H1 (cell line): ENCODE data around the gene NPTXR. TPM values are rescaled to one million over a fixed set of nuclear protein-coding genes. Genes with fewer than 3 reads are reported as not detected.

Experiments
- CTCF ChIA-PET: fragments of 300-600 bp; sonication (Branson Sonifier 250); formaldehyde crosslinking; loops from one replicate; lab custom pipeline; 2021; ENCODE audit not compliant: partially characterized antibody; lab: Charles Lee
- POLR2A ChIA-PET: fragments of 300-600 bp; sonication (Branson Sonifier 250); formaldehyde crosslinking; loops from one replicate; lab custom pipeline; 2021; ENCODE audit warnings: inconsistent platforms; ENCODE audit not compliant: partially characterized antibody; lab: Charles Lee
- DNase-seq, 2 experiments: peaks; one replicate each; pipeline versions ENCODE4 v3.0.0 to v3.0.0-alpha.2; 2010 to 2022; ENCODE audit warnings: low spot score in 2 of 2, low read depth in 1 of 2, mixed read lengths in 1 of 2
- FAIRE-seq: peaks from 2 replicates; lab custom pipeline; 2011; peaks lifted over from hg19 to GRCh38; lab: Jason Lieb, UNC
- H2AFZ ChIP-seq: 2 replicates; pipeline ENCODE4 v1.8.1; 2012; ENCODE audit warnings: low read length, inconsistent platforms
- H2AK5ac ChIP-seq: 2 replicates; pipeline ENCODE4 v1.6.1; 2013; ENCODE audit warnings: low read depth, low read length
- H2BK120ac ChIP-seq: replicated peaks from 2 replicates; pipeline ENCODE3; 2013; ENCODE audit warnings: low read depth, low read length, inconsistent platforms
- H2BK12ac ChIP-seq: 2 replicates; pipeline ENCODE4 v1.6.1; 2013; ENCODE audit warnings: low read depth, low read length
- H2BK15ac ChIP-seq: 2 replicates; pipeline ENCODE4 v1.6.1; 2013; ENCODE audit warnings: low read length
- H2BK20ac ChIP-seq: 2 replicates; pipeline ENCODE4 v1.6.1; 2013; ENCODE audit warnings: low read length
- H2BK5ac ChIP-seq: 2 replicates; pipeline ENCODE4 v1.6.1; 2013; ENCODE audit warnings: low read depth, low read length
- H3K14ac ChIP-seq: 2 replicates; pipeline ENCODE4 v1.6.1; 2013; ENCODE audit warnings: inconsistent platforms; ENCODE audit not compliant: insufficient read length
- H3K18ac ChIP-seq: 2 replicates; pipeline ENCODE4 v1.6.1; 2013; ENCODE audit warnings: low read length; ENCODE audit errors: extremely low read depth
- H3K23ac ChIP-seq: 2 replicates; pipeline ENCODE4 v1.6.1; 2013; ENCODE audit warnings: inconsistent platforms; ENCODE audit not compliant: insufficient read length
- H3K23me2 ChIP-seq: 2 replicates; pipeline ENCODE4 v1.6.1; 2013; ENCODE audit warnings: low read depth, low read length
- H3K27ac ChIP-seq: 2 replicates; pipeline ENCODE4 v1.6.1; 2011; ENCODE audit warnings: low read depth, low read length, inconsistent platforms
- H3K27me3 ChIP-seq, 4 experiments: replicated peaks in 1 of 4; 1 replicate in 1 of 4; 2 replicates in 3 of 4; pipeline versions ENCODE4 v1.6.1 to v1.8.1; 2011 to 2013; ENCODE audit warnings: low read length in 3 of 4, mild to moderate bottlenecking in 3 of 4, inconsistent platforms in 2 of 4, mixed read lengths in 2 of 4, moderate library complexity in 1 of 4; ENCODE audit not compliant: control insufficient read depth in 3 of 4, insufficient read depth in 3 of 4; ENCODE audit errors: extremely low read depth in 1 of 4
- H3K36me3 ChIP-seq, 4 experiments: 2 replicates each; pipeline versions ENCODE4 v1.6.1 to v1.8.1; 2011 to 2013; ENCODE audit warnings: mild to moderate bottlenecking in 4 of 4, low read length in 3 of 4, moderate library complexity in 2 of 4, control low read depth in 1 of 4, inconsistent platforms in 1 of 4; ENCODE audit not compliant: insufficient read depth in 4 of 4, control insufficient read depth in 2 of 4
- H3K4ac ChIP-seq: replicated peaks from 2 replicates; pipeline ENCODE3; 2013; ENCODE audit warnings: low read length, low read depth, mixed read lengths, inconsistent platforms; ENCODE audit not compliant: insufficient read length
- H3K4me1 ChIP-seq, 4 experiments: replicated peaks in 1 of 4; 1 replicate in 1 of 4; 2 replicates in 3 of 4; pipeline versions ENCODE4 v1.6.1 to v1.8.1; 2011 to 2013; ENCODE audit warnings: low read length in 3 of 4, inconsistent platforms in 2 of 4, mixed read lengths in 1 of 4; ENCODE audit not compliant: insufficient read depth in 4 of 4, control insufficient read depth in 3 of 4
- H3K4me2 ChIP-seq, 2 experiments: 2 replicates each; pipeline versions ENCODE4 v1.6.1 to v1.8.1; 2011 to 2013; ENCODE audit warnings: low read depth in 2 of 2, low read length in 2 of 2, control low read depth in 1 of 2, inconsistent platforms in 1 of 2, mild to moderate bottlenecking in 1 of 2; ENCODE audit not compliant: insufficient read depth in 1 of 2
- H3K4me3 ChIP-seq, 4 experiments: fragments of 200-600, 300-600 bp in 1 of 4; sonication (generic), shearing (Covaris generic), sonication (Bioruptor Twin) in 1 of 4; 2 replicates each; pipeline versions ENCODE4 v1.5.1 to v1.8.1; 2011 to 2016; ENCODE audit warnings: low read length in 4 of 4, low read depth in 3 of 4, control low read depth in 2 of 4, inconsistent platforms in 2 of 4, mild to moderate bottlenecking in 2 of 4, mixed read lengths in 1 of 4, moderate library complexity in 1 of 4; ENCODE audit not compliant: insufficient read depth in 2 of 4; ENCODE audit errors: extremely low read depth in 1 of 4
- H3K56ac ChIP-seq: replicated peaks from 2 replicates; pipeline ENCODE3; 2013; ENCODE audit warnings: low read depth, mild to moderate bottlenecking, mixed read lengths, low read length, inconsistent platforms; ENCODE audit not compliant: insufficient read length
- H3K79me1 ChIP-seq: 2 replicates; pipeline ENCODE4 v1.6.1; 2013; ENCODE audit warnings: low read depth, low read length, control low read depth
- H3K79me2 ChIP-seq, 2 experiments: 2 replicates each; pipeline versions ENCODE4 v1.6.1 to v1.8.1; 2012 to 2013; ENCODE audit warnings: low read length in 2 of 2, mild to moderate bottlenecking in 2 of 2, inconsistent platforms in 1 of 2; ENCODE audit not compliant: insufficient read depth in 2 of 2, control insufficient read depth in 1 of 2
- H3K9ac ChIP-seq, 4 experiments: replicated peaks in 1 of 4; 1 replicate in 1 of 4; 2 replicates in 3 of 4; pipeline versions ENCODE4 v1.6.1 to v1.8.1; 2011 to 2013; ENCODE audit warnings: low read depth in 3 of 4, low read length in 3 of 4, control low read depth in 2 of 4, mild to moderate bottlenecking in 2 of 4, moderate library complexity in 2 of 4, inconsistent platforms in 1 of 4; ENCODE audit errors: extremely low read depth in 1 of 4
- H3K9me3 ChIP-seq, 2 experiments: 2 replicates each; pipeline versions ENCODE4 v1.6.1 to v1.8.1; 2012 to 2013; ENCODE audit warnings: mild to moderate bottlenecking in 2 of 2, moderate library complexity in 2 of 2, control low read depth in 1 of 2, inconsistent platforms in 1 of 2, low read depth in 1 of 2, low read length in 1 of 2, mixed read lengths in 1 of 2; ENCODE audit not compliant: insufficient read depth in 2 of 2
- H4K20me1 ChIP-seq, 2 experiments: replicated peaks in 1 of 2; 2 replicates each; pipeline versions ENCODE3 to v1.8.1; 2011 to 2013; ENCODE audit warnings: inconsistent platforms in 2 of 2, low read length in 2 of 2, mild to moderate bottlenecking in 1 of 2; ENCODE audit not compliant: insufficient read depth in 2 of 2, control insufficient read depth in 1 of 2
- H4K5ac ChIP-seq: 2 replicates; pipeline ENCODE4 v1.6.1; 2013; ENCODE audit warnings: low read length, low read depth, mixed read lengths, inconsistent platforms; ENCODE audit not compliant: insufficient read length
- H4K8ac ChIP-seq: 2 replicates; pipeline ENCODE4 v1.8.0; 2013; ENCODE audit warnings: mild to moderate bottlenecking, moderate library complexity, low read length, inconsistent platforms; ENCODE audit not compliant: insufficient read depth; ENCODE audit errors: extremely low read depth
- H4K91ac ChIP-seq: replicated peaks from 2 replicates; pipeline ENCODE3; 2013; ENCODE audit warnings: low read length, mixed read lengths, inconsistent platforms; ENCODE audit not compliant: insufficient read length
- ASH2L ChIP-seq: fragments of 200-600, 300-600 bp; sonication (generic); IDR thresholded peaks from one replicate; pipeline ENCODE4 v1.7.1; 2017; ENCODE audit warnings: low read length
- CEBPB ChIP-seq: IDR thresholded peaks from 2 replicates; pipeline ENCODE4 v1.6.1; 2012; ENCODE audit warnings: low read depth, low read length
- KDM1A ChIP-seq: fragments of 200-600, 300-600 bp; sonication (generic); IDR thresholded peaks from 2 replicates; pipeline ENCODE4 v1.7.1; 2016; ENCODE audit warnings: mild to moderate bottlenecking, low read length, borderline replicate concordance
- KDM5A ChIP-seq: fragments of 200-600 bp; IDR thresholded peaks from 2 replicates; pipeline ENCODE4 v1.7.1; 2012; ENCODE audit warnings: mild to moderate bottlenecking, low read length, inconsistent platforms, mixed read lengths
- NANOG ChIP-seq: IDR thresholded peaks from 2 replicates; pipeline ENCODE4 v1.6.1; 2011; ENCODE audit warnings: low read length, low read depth, mild to moderate bottlenecking, inconsistent platforms; ENCODE audit not compliant: insufficient read depth, poor library complexity, severe bottlenecking
- RAD21 ChIP-seq, 2 experiments: IDR thresholded peaks in 1 of 2; conservative IDR thresholded peaks in 1 of 2; 2 replicates each; pipeline ENCODE4 v1.6.1; 2011; ENCODE audit warnings: low read depth in 2 of 2, low read length in 2 of 2, improper control_type of control experiment in 1 of 2, inconsistent platforms in 1 of 2, mild to moderate bottlenecking in 1 of 2, moderate library complexity in 1 of 2
- TEAD4 ChIP-seq: IDR thresholded peaks from 2 replicates; pipeline ENCODE4 v1.6.1; 2012; ENCODE audit warnings: low read depth, low read length, inconsistent platforms, mixed read lengths
- WGBS, 2 experiments: shearing (Covaris generic) in 1 of 2; methylation state at CpG; one replicate each; pipeline versions ENCODE4 v1.1.6 to v1.1.7; 2013 to 2015; ENCODE audit warnings: low lambda C conversion rate in 2 of 2, mixed read lengths in 2 of 2, inconsistent platforms in 1 of 2, low coverage in 1 of 2, missing lambda C conversion rate in 1 of 2; ENCODE audit not compliant: insufficient replicate concordance in 2 of 2, insufficient coverage in 1 of 2, insufficient read length in 1 of 2; ENCODE audit errors: extremely low coverage in 1 of 2, missing lambda C conversion rate in 1 of 2; 5-methylcytosine and 5-hydroxymethylcytosine counted together
- polyA plus RNA-seq, 7 experiments: library from polyadenylated mRNA; depleted of rRNA in 3 of 7; stranded (reverse) in 5 of 7; unstranded in 2 of 7; fragments of >200 nt in 5 of 7; fragments of 200-250 nt in 2 of 7; gene quantifications; 1 replicate in 5 of 7; 2 replicates in 1 of 7; 4 replicates in 1 of 7; pipeline versions ENCODE4 v1.2.1 to v1.2.3, GENCODE V29; 2011 to 2013; ENCODE audit warnings: missing spikeins in 2 of 7, mixed read lengths in 2 of 7
- total RNA-seq: library from RNA; stranded (reverse); fragmentation: NEBNext Ultra II Directional; extraction: Animal tissue kit (Norgen Biotek cat#: 25700); gene quantifications from 2 replicates; pipeline ENCODE4 v1.2.1, GENCODE V29; 2021
- TF ChIP-seq, protein P1 (sequence below), 3 experiments: IDR thresholded peaks; 1 replicate in 2 of 3; 2 replicates in 1 of 3; pipeline versions ENCODE4 v1.5.1 to v1.6.1; 2011; ENCODE audit warnings: low read length in 3 of 3, mild to moderate bottlenecking in 3 of 3, inconsistent platforms in 2 of 3, low read depth in 1 of 3, moderate library complexity in 1 of 3; ENCODE audit not compliant: insufficient read depth in 1 of 3; ENCODE audit errors: control extremely low read depth in 1 of 3

The NPTXR gene
- total and polyA plus RNA-seq, 2 of the 8 experiments (the other 6 are each of a cell fraction or from before 2014, with no cell fraction given), result 3.7 to 6.4 TPM

DNA sequence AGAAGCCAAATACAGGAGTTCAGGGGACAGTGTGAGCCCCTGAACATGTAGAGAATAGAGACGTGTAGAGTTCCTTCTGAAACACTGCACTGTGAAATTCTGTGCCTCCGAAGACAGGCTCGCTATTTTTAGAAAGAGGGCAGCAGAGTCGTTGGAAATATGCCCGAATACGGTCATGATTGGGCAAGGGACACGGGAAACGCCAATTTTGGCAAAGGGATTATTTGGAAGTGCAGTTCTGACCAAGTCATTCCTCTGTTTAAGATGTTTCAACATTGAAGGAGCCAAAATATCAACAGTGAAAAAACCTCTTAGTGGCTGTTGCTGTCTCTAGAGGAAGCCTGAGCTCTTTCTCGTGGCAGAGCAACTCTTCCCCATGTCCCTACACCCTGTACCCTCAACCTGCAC is 37.6 kb upstream of the NPTXR start:
- Histone ChIP-seq H3K4ac (no peak overlapping the region), H4K5ac (no peak overlapping the region), H3K23ac (no peak overlapping the region), H3K23me2 (no peaks in the 10 kb centered on the region), H3K36me3 (no peaks in the 10 kb centered on the region), H3K79me2 (no peaks in the 10 kb centered on the region), H3K27ac (no peak overlapping the region), H3K9me3 (no peaks in the 10 kb centered on the region), H3K9ac (0 out of 7 replicates have a peak overlapping the region, but pooled peaks of 1 of the 4 experiments have one; percentile 13), H3K4me2 (no peak overlapping the region), H4K20me1 (no peaks in the 10 kb centered on the region), H2BK20ac (no peak overlapping the region), H2AFZ (no peak overlapping the region; the same call in 1 of the 2 replicates), H2BK15ac (no peak overlapping the region), H4K91ac (no peak overlapping the region), H3K27me3 (no peaks in the 10 kb centered on the region), H2AK5ac (no peak overlapping the region), H2BK5ac (no peak overlapping the region), H4K8ac (no peak overlapping the region), H3K18ac (no peak overlapping the region), H3K4me1 (no peaks in the 10 kb centered on the region), H3K56ac (no peak overlapping the region), H3K4me3 (no peak overlapping the region), H3K14ac (no peak overlapping the region), H2BK12ac (no peak overlapping the region), H2BK120ac (no peak overlapping the region), H3K79me1 (no peaks in the 10 kb centered on the region)
- 88% methylated on average over 9 of the region's 9 CpGs; no CpG with 5 or more reads in 1 of the 2 experiments for WGBS, 2 experiments
- POLR2A ChIA-PET, result no interaction called here
- TF ChIP-seq KDM5A, result no peak
- no peak for TF ChIP-seq CEBPB
- no peak for TF ChIP-seq TEAD4
- TF ChIP-seq NANOG, result no peak
- no peak for TF ChIP-seq RAD21 (IDR thresholded peaks at IDR 0.05 in 1 of 2, conservative IDR thresholded peaks at IDR 0.05 in 1 of 2; ENCODE audit: low read depth in 2 of 2, low read length in 2 of 2)
- TF ChIP-seq, protein P1, sequence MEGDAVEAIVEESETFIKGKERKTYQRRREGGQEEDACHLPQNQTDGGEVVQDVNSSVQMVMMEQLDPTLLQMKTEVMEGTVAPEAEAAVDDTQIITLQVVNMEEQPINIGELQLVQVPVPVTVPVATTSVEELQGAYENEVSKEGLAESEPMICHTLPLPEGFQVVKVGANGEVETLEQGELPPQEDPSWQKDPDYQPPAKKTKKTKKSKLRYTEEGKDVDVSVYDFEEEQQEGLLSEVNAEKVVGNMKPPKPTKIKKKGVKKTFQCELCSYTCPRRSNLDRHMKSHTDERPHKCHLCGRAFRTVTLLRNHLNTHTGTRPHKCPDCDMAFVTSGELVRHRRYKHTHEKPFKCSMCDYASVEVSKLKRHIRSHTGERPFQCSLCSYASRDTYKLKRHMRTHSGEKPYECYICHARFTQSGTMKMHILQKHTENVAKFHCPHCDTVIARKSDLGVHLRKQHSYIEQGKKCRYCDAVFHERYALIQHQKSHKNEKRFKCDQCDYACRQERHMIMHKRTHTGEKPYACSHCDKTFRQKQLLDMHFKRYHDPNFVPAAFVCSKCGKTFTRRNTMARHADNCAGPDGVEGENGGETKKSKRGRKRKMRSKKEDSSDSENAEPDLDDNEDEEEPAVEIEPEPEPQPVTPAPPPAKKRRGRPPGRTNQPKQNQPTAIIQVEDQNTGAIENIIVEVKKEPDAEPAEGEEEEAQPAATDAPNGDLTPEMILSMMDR (IDR thresholded peaks at IDR 0.05; ENCODE audit: control extremely low read depth in 1 of 3, insufficient read depth in 1 of 3, low read depth in 1 of 3, low read length in 3 of 3), result no peak
- TF ChIP-seq KDM1A, result no peak
- no peak for TF ChIP-seq ASH2L
- DNase-seq (no peak), FAIRE-seq (no peak)
- CTCF ChIA-PET, result interaction anchor here (0.7 to 4.2 kb wide), 4 partner anchors 8 to 46 kb away, joined by 3 to 21 read pairs (median 5); no protein-coding TSS in a partner anchor
